T-cell (primary cell): ENCODE measurements around the gene ST6GAL2. TPM values are rescaled to one million over a fixed set of nuclear protein-coding genes. Genes with fewer than 3 reads are reported as not detected.
A peak's percentile ranks its signal among the peaks of the same experiment; 100 is the strongest.

Source experiments
- ATAC-seq, 4 experiments: fragments of 200-7000 bp in 3 of 4; fragments of 150-1000 bp in 1 of 4; cut with Tn5 transposase; replicated peaks in 1 of 4; 1 replicate in 3 of 4; 2 replicates in 1 of 4; pipeline ENCODE4 v1.10.0; 2021; ENCODE audit warnings: moderate library complexity in 3 of 4, mild to moderate bottlenecking in 2 of 4, moderate number of reproducible peaks in 1 of 4
- CTCF ChIA-PET, 2 donors: fragments of 300-600 bp; sonication (Branson Sonifier 250); formaldehyde crosslinking; loops; one replicate each; lab custom pipeline; 2022; ENCODE audit warnings: antibody characterized with exemption in 2 of 2; lab: Charles Lee
- POLR2A ChIA-PET, 2 donors: fragments of 300-600 bp; sonication (Branson Sonifier 250); formaldehyde crosslinking; loops; one replicate each; lab custom pipeline; 2022; ENCODE audit warnings: antibody characterized with exemption in 2 of 2; lab: Charles Lee
- DNase-seq, 35 experiments: peaks; one replicate each; pipeline versions ENCODE4 v3.0.0 to v3.0.0-alpha.2; 2013 to 2023
- H3K27ac ChIP-seq: one replicate; pipeline ENCODE4 v1.5.1; 2013; ENCODE audit warnings: low read length
- H3K27me3 ChIP-seq, 2 experiments: replicated peaks in 1 of 2; 1 replicate in 1 of 2; 2 replicates in 1 of 2; pipeline versions ENCODE4 v1.6.1 to v1.7.0; 2013; ENCODE audit warnings: low read length in 1 of 2, mixed read lengths in 1 of 2; ENCODE audit not compliant: control insufficient read depth in 2 of 2, insufficient read depth in 2 of 2; ENCODE audit errors: extremely low read depth in 1 of 2
- H3K36me3 ChIP-seq, 2 donors: 1 replicate in 1 of 2; 2 replicates in 1 of 2; pipeline versions ENCODE4 v1.6.1 to v1.7.0; 2013; ENCODE audit warnings: low read length in 1 of 2; ENCODE audit not compliant: control insufficient read depth in 2 of 2, insufficient read depth in 1 of 2; ENCODE audit errors: extremely low read depth in 1 of 2
- H3K4me1 ChIP-seq, 2 experiments: 1 replicate in 1 of 2; 2 replicates in 1 of 2; pipeline versions ENCODE4 v1.6.1 to v1.7.0; 2013; ENCODE audit warnings: low read length in 2 of 2, mixed read lengths in 1 of 2; ENCODE audit not compliant: insufficient read depth in 2 of 2, control insufficient read depth in 1 of 2; ENCODE audit errors: extremely low read depth in 1 of 2
- H3K4me3 ChIP-seq, 2 donors: 1 replicate in 1 of 2; 2 replicates in 1 of 2; pipeline versions ENCODE4 v1.5.1 to v1.7.0; 2013; ENCODE audit warnings: mild to moderate bottlenecking in 2 of 2, low read length in 1 of 2, moderate library complexity in 1 of 2; ENCODE audit not compliant: control insufficient read depth in 1 of 2; ENCODE audit errors: extremely low read depth in 1 of 2
- H3K9me3 ChIP-seq: 2 replicates; pipeline ENCODE4 v1.7.0; 2013
- H3K27ac Mint-ChIP-seq, 2 donors: one replicate each; pipeline ENCODE4 v1.8.0; 2020 to 2021; ENCODE audit warnings: mild to moderate bottlenecking in 2 of 2, mixed read lengths in 2 of 2
- H3K27me3 Mint-ChIP-seq, 2 donors: one replicate each; pipeline ENCODE4 v1.8.0; 2021 to 2022; ENCODE audit warnings: mixed read lengths in 2 of 2
- H3K36me3 Mint-ChIP-seq: one replicate; pipeline ENCODE4 v1.8.0; 2021; ENCODE audit warnings: mixed read lengths
- H3K4me1 Mint-ChIP-seq, 3 donors: one replicate each; pipeline ENCODE4 v1.8.0; 2020 to 2022; ENCODE audit warnings: mixed read lengths in 3 of 3, mild to moderate bottlenecking in 1 of 3
- H3K4me3 Mint-ChIP-seq, 3 donors: one replicate each; pipeline ENCODE4 v1.8.0; 2020 to 2022; ENCODE audit warnings: mild to moderate bottlenecking in 3 of 3, mixed read lengths in 3 of 3, moderate library complexity in 3 of 3
- H3K9me3 Mint-ChIP-seq, 3 donors: one replicate each; pipeline ENCODE4 v1.8.0; 2020 to 2022; ENCODE audit warnings: mixed read lengths in 3 of 3
- WGBS: methylation state at CpG from one replicate; pipeline ENCODE4 v1.1.5; 2013; ENCODE audit warnings: missing lambda C conversion rate; ENCODE audit not compliant: insufficient coverage; 5-methylcytosine and 5-hydroxymethylcytosine counted together
- total RNA-seq, 35 experiments: library from RNA in 6 of 35; stranded (reverse) in 6 of 35; fragments of 120-200 nt in 1 of 35; gene quantifications; one replicate each; pipeline versions ENCODE4 v1.2.1 to v1.2.4 and lab custom pipeline; 2013 to 2026

The ST6GAL2 gene
- total RNA-seq, 5 donors from 2014 or later (not counting 1 experiment from before 2014, with no cell fraction given): 0.10 to 2.4 TPM; not detected in 3

- H3K9me3 ChIP-seq: no peaks in the 10 kb centered on the region
Measured at GRCh38 chr2:106899786-106900530, 14.0 kb upstream of the ST6GAL2 start.

GRCh38 chr2:106894545-106894944 is 8.6 kb upstream of the ST6GAL2 start:
- WGBS: 65% methylated on average over 5 of the region's 7 CpGs
- Mint-ChIP-seq H3K27ac (no peak overlapping the region), H3K4me3 (no peak overlapping the region)

More at GRCh38 chr2:106899786-106900530, 14.0 kb upstream of the ST6GAL2 start:
- H3K4me1 ChIP-seq: no peaks in the 10 kb centered on the region
- H3K4me3 Mint-ChIP-seq: no peak overlapping the region
- no peak overlapping the region for H3K4me3 ChIP-seq
- POLR2A ChIA-PET: no interaction called here
- ATAC-seq: no peak
- no peaks in the 10 kb centered on the region for H3K27me3 Mint-ChIP-seq
- no peak for DNase-seq
- WGBS: 37% methylated on average over 4 of the region's 7 CpGs
- H3K36me3 Mint-ChIP-seq: no peaks in the 10 kb centered on the region
- peaks cover 4 to 16% (median 4%) of the 10 kb centered on the region in 3 donors for H3K9me3 Mint-ChIP-seq
- no peaks in the 10 kb centered on the region for H3K4me1 Mint-ChIP-seq
- H3K27ac Mint-ChIP-seq: no peak overlapping the region
- no peaks in the 10 kb centered on the region for H3K27me3 ChIP-seq
- H3K27ac ChIP-seq: no peak overlapping the region
- H3K36me3 ChIP-seq: no peaks in the 10 kb centered on the region
- CTCF ChIA-PET: no interaction called here

GRCh38 chr2:106892048-106892447 is 6.1 kb upstream of the ST6GAL2 start:
- Mint-ChIP-seq H3K36me3 (no peaks in the 10 kb centered on the region), H3K4me1 (no peaks in the 10 kb centered on the region), H3K9me3 (no peaks in the 10 kb centered on the region), H3K27me3 (peaks cover 0 to 8% of the 10 kb centered on the region in 2 donors), H3K4me3 (no peak overlapping the region), H3K27ac (no peak overlapping the region)
- H3K4me1 ChIP-seq: no peaks in the 10 kb centered on the region
- no peak for DNase-seq
- ChIA-PET CTCF (no interaction called here), POLR2A (no interaction called here)
- no peaks in the 10 kb centered on the region for H3K36me3 ChIP-seq
- no peak overlapping the region for H3K27ac ChIP-seq
- no peaks in the 10 kb centered on the region for H3K9me3 ChIP-seq
- H3K27me3 ChIP-seq: peaks cover 0 to 12% of the 10 kb centered on the region in 2 experiments
- no CpG with 5 or more reads among the region's 2 CpGs for WGBS
- H3K4me3 ChIP-seq: no peak overlapping the region
- ATAC-seq: no peak

More at GRCh38 chr2:106894545-106894944, 8.6 kb upstream of the ST6GAL2 start:
- no peaks in the 10 kb centered on the region for H3K9me3 ChIP-seq
- POLR2A ChIA-PET: no interaction called here
- no peaks in the 10 kb centered on the region for H3K36me3 ChIP-seq
- CTCF ChIA-PET: no interaction called here
- no peak overlapping the region for H3K27ac ChIP-seq
- H3K9me3 Mint-ChIP-seq: peaks cover 0 to 3% (median 0%) of the 10 kb centered on the region in 3 donors
- no peaks in the 10 kb centered on the region for H3K36me3 Mint-ChIP-seq
- H3K4me3 ChIP-seq: no peak overlapping the region
- no peaks in the 10 kb centered on the region for H3K27me3 Mint-ChIP-seq
- H3K4me1 Mint-ChIP-seq: no peaks in the 10 kb centered on the region
- DNase-seq (no peak), ATAC-seq (no peak)
- no peaks in the 10 kb centered on the region for H3K4me1 ChIP-seq
- no peaks in the 10 kb centered on the region for H3K27me3 ChIP-seq

- Mint-ChIP-seq H3K36me3 (no peaks in the 10 kb centered on the region), H3K27ac (no peak overlapping the region), H3K27me3 (peaks cover 4 to 12% of the 10 kb centered on the region in 2 donors), H3K4me1 (peaks cover 0 to 3% (median 3%) of the 10 kb centered on the region in 3 donors), H3K4me3 (no peak overlapping the region), H3K9me3 (no peaks in the 10 kb centered on the region)
- WGBS: 0% methylated on average over 3 of the region's 5 CpGs
- H3K36me3 ChIP-seq: no peaks in the 10 kb centered on the region
- DNase-seq (no peak), ATAC-seq (no peak)
- H3K4me3 ChIP-seq: no peak overlapping the region
- no peaks in the 10 kb centered on the region for H3K9me3 ChIP-seq
- H3K27ac ChIP-seq: no peak overlapping the region
- CTCF ChIA-PET: interaction anchor here in 1 of 2 donors (0.6 kb wide), 1 partner anchor 675 kb away, joined by 3 read pairs; no protein-coding TSS in a partner anchor
- POLR2A ChIA-PET: no interaction called here
- H3K27me3 ChIP-seq: peaks cover 1 to 22% of the 10 kb centered on the region in 2 experiments
- no peaks in the 10 kb centered on the region for H3K4me1 ChIP-seq
Measured at GRCh38 chr2:106890606-106891005, 4.6 kb upstream of the ST6GAL2 start.

GRCh38 chr2:106886916-106887758 is 1.2 kb upstream of the ST6GAL2 start:
- Histone ChIP-seq H3K36me3 (no peaks in the 10 kb centered on the region), H3K27me3 (peaks cover 5 to 28% of the 10 kb centered on the region in 2 experiments), H3K4me3 (no peak overlapping the region), H3K9me3 (no peaks in the 10 kb centered on the region), H3K4me1 (no peaks in the 10 kb centered on the region), H3K27ac (no peak overlapping the region)
- no peaks in the 10 kb centered on the region for H3K36me3 Mint-ChIP-seq
- no peak overlapping the region for H3K27ac Mint-ChIP-seq
- no peak overlapping the region for H3K4me3 Mint-ChIP-seq
- H3K9me3 Mint-ChIP-seq: no peaks in the 10 kb centered on the region
- 6% methylated on average over 53 of the region's 71 CpGs for WGBS
- no peak for DNase-seq
- peaks cover 0 to 8% (median 3%) of the 10 kb centered on the region in 3 donors for H3K4me1 Mint-ChIP-seq
- ATAC-seq: no peak
- peaks cover 16 to 28% of the 10 kb centered on the region in 2 donors for H3K27me3 Mint-ChIP-seq
- ChIA-PET CTCF (interaction anchor here in 1 of 2 donors (0.6 kb wide), 1 partner anchor 9 kb away, joined by 3 read pairs; no protein-coding TSS in a partner anchor), POLR2A (no interaction called here)

- ATAC-seq (no peak), DNase-seq (no peak)
- Mint-ChIP-seq H3K9me3 (no peaks in the 10 kb centered on the region), H3K4me1 (peaks cover 0 to 8% (median 3%) of the 10 kb centered on the region in 3 donors), H3K36me3 (no peaks in the 10 kb centered on the region), H3K4me3 (peak overlapping the region in 1 of 3 donors; percentile 35), H3K27ac (no peak overlapping the region), H3K27me3 (peaks cover 21 to 28% of the 10 kb centered on the region in 2 donors)
- Histone ChIP-seq H3K4me3 (no peak overlapping the region), H3K9me3 (no peaks in the 10 kb centered on the region), H3K4me1 (no peaks in the 10 kb centered on the region), H3K27me3 (peaks cover 5 to 28% of the 10 kb centered on the region in 2 experiments), H3K36me3 (no peaks in the 10 kb centered on the region), H3K27ac (no peak overlapping the region)
- 2% methylated on average over 4 of the region's 10 CpGs for WGBS
- CTCF ChIA-PET: no interaction called here
- POLR2A ChIA-PET: no interaction called here
Measured at GRCh38 chr2:106885329-106885728, 638 bp downstream of the ST6GAL2 start.
